Kidney (tissue), 14 donors: ENCODE measurements around the gene ATP11B. TPM values are rescaled to one million over a fixed set of nuclear protein-coding genes. Genes with fewer than 3 reads are reported as not detected.

Source experiments
- DNase-seq, 5 donors: peaks; one replicate each; pipeline ENCODE4 v3.0.0-alpha.2; 2013 to 2020
- FAIRE-seq: peaks from 2 replicates; lab custom pipeline; 2012; peaks lifted over from hg19 to GRCh38; lab: Jason Lieb, UNC
- H3K27ac ChIP-seq, 2 donors: one replicate each; pipeline ENCODE4 v1.7.0; 2013; ENCODE audit warnings: low read depth in 2 of 2, low read length in 2 of 2, inconsistent platforms in 1 of 2
- H3K27me3 ChIP-seq: one replicate; pipeline ENCODE4 v1.7.1; 2013; ENCODE audit warnings: low read length, inconsistent platforms; ENCODE audit not compliant: control insufficient read depth, insufficient read depth
- H3K36me3 ChIP-seq, 3 donors: one replicate each; pipeline versions ENCODE4 v1.7.0 to v1.7.1; 2013; ENCODE audit warnings: low read length in 3 of 3, control low read depth in 1 of 3, inconsistent platforms in 1 of 3; ENCODE audit not compliant: insufficient read depth in 3 of 3, control insufficient read depth in 2 of 3
- H3K4me1 ChIP-seq, 3 donors: one replicate each; pipeline versions ENCODE4 v1.7.0 to v1.7.1; 2013; ENCODE audit warnings: low read length in 3 of 3, inconsistent platforms in 1 of 3, low read depth in 1 of 3; ENCODE audit not compliant: control insufficient read depth in 2 of 3, insufficient read depth in 2 of 3
- H3K4me3 ChIP-seq, 3 donors: one replicate each; pipeline versions ENCODE4 v1.7.0 to v1.8.1; 2013; ENCODE audit warnings: low read length in 3 of 3, control low read depth in 1 of 3, inconsistent platforms in 1 of 3
- H3K9ac ChIP-seq, 3 donors: one replicate each; pipeline versions ENCODE4 v1.7.0 to v1.7.1; 2013; ENCODE audit warnings: low read length in 3 of 3, control low read depth in 1 of 3, inconsistent platforms in 1 of 3
- H3K9me3 ChIP-seq, 3 donors: one replicate each; pipeline versions ENCODE4 v1.7.0 to v1.7.1; 2013; ENCODE audit warnings: low read length in 3 of 3, control low read depth in 1 of 3, inconsistent platforms in 1 of 3; ENCODE audit not compliant: control insufficient read depth in 2 of 3, insufficient read depth in 1 of 3
- intact Hi-C: fragments of 100-400 bp; cut with DNase I; formaldehyde crosslinking; loops from one replicate; pipeline ENCODE4 v1.11.1; 2022
- polyA plus RNA-seq: library from polyadenylated mRNA; stranded (reverse); fragments of 350-450 nt; fragmentation: Illumina TruSeq; extraction: RNeasy Lipid Tissue Mini Kit (QIAGEN cat#74804); gene quantifications from one replicate; pipeline ENCODE4 v1.2.3, GENCODE V29; 2014; ENCODE audit warnings: low read depth, low replicate concordance; ENCODE audit not compliant: insufficient read depth
- total RNA-seq: library from RNA; stranded (reverse); fragmentation: NEBNext Ultra II Directional; extraction: Animal tissue kit (Norgen Biotek cat#: 25700); gene quantifications from one replicate; pipeline ENCODE4 v1.2.1, GENCODE V29; 2021
- TF ChIP-seq, protein P1 (sequence below): IDR thresholded peaks from 3 replicates; pipeline ENCODE4 v1.5.1; 2012; ENCODE audit warnings: mild to moderate bottlenecking, moderate library complexity, borderline replicate concordance; ENCODE audit not compliant: insufficient read depth; ENCODE audit errors: extremely low read depth
- donor health status: control.
- donor health status: control.
- donor health status: control.
- donor health status: control.
- donor health status: control.
- donor health status: DM: yes; HTN: yes; CAD: no.
- donor health status: Normal renal cell carcinoma (clear cell type).

The ATP11B gene
- total and polyA plus RNA-seq, 2 donors from 2014 or later, result 8.0 to 65.0 TPM

DNA sequence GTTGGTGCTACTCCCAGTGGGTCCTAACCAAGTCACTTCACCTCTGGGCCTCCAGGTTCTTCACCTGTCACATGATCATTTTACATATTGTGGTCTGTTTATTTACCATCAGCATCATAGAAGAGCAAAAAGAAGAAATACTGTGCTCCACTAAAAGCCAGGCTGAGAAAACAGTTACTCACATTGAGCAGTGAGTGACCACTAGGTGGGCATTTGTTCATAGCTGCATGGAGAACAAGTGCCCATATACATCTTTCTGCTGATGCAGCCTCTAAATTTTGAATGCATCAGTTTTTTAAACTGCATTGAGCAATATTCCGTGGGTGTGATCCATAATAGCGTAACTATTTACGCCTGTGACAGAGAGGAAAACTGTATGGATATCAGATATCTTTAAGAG lies 110.9 kb downstream of the ATP11B start:
- intact Hi-C loops, result no loop called here
- Histone ChIP-seq H3K4me3 (no peak overlapping the region), H3K4me1 (no peaks in the 10 kb centered on the region), H3K9ac (no peak overlapping the region), H3K27ac (no peak overlapping the region), H3K27me3 (no peaks in the 10 kb centered on the region), H3K9me3 (no peaks in the 10 kb centered on the region), H3K36me3 (peaks cover 0 to 11% (median 3%) of the 10 kb centered on the region in 3 donors)
- FAIRE-seq (no peak), DNase-seq (no peak)
- TF ChIP-seq, protein P1, sequence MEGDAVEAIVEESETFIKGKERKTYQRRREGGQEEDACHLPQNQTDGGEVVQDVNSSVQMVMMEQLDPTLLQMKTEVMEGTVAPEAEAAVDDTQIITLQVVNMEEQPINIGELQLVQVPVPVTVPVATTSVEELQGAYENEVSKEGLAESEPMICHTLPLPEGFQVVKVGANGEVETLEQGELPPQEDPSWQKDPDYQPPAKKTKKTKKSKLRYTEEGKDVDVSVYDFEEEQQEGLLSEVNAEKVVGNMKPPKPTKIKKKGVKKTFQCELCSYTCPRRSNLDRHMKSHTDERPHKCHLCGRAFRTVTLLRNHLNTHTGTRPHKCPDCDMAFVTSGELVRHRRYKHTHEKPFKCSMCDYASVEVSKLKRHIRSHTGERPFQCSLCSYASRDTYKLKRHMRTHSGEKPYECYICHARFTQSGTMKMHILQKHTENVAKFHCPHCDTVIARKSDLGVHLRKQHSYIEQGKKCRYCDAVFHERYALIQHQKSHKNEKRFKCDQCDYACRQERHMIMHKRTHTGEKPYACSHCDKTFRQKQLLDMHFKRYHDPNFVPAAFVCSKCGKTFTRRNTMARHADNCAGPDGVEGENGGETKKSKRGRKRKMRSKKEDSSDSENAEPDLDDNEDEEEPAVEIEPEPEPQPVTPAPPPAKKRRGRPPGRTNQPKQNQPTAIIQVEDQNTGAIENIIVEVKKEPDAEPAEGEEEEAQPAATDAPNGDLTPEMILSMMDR, result no peak

DNA sequence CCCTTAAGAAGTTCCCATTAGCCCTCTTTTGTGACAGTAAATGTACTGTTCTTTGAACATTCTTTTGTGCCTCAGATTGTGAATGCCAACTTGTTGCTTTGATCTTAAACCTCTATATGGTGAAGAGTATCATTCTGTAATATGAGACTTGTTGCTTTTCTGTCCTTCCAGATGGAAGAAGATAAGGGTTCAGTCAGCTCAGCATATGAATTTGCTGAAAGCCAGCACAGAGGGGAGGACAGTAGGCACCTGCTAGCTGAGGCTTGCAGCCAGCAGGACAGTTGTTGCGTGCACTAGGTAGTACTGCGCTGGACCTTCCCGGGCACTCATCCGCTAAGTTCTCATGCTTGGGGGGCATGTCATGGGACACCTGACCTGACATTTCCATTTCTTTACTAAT lies 112.3 kb downstream of the ATP11B start:
- no peak overlapping the region for H3K27ac ChIP-seq
- FAIRE-seq (no peak), DNase-seq (no peak)
- no peak overlapping the region for H3K9ac ChIP-seq
- H3K9me3 ChIP-seq, result no peaks in the 10 kb centered on the region
- intact Hi-C loops, result no loop called here
- H3K36me3 ChIP-seq, result peaks cover 0 to 11% (median 0%) of the 10 kb centered on the region in 3 donors
- no peak overlapping the region for H3K4me3 ChIP-seq
- TF ChIP-seq, protein P1, result no peak
- no peaks in the 10 kb centered on the region for H3K4me1 ChIP-seq
- H3K27me3 ChIP-seq, result no peaks in the 10 kb centered on the region

DNA sequence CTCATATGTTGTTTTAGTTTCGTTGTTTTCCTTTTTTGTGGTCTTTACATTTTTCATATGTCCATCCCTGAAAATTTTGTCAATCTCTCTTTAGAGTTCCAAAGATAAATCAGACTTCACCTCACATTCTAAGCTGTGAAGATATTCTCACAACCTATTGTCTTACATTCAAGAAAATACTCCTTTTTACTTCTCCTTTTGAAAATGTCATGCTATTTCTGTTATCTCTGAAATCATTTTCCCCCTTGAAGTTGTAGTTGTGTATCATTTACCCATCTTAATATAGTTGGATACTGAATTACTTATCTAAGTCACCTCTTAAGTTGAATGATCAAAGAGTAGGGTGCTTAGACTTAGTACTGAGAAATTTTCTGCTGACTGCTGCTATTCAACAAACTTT lies 112.7 kb downstream of the ATP11B start:
- no peaks in the 10 kb centered on the region for H3K27me3 ChIP-seq
- H3K9me3 ChIP-seq, result no peaks in the 10 kb centered on the region
- H3K9ac ChIP-seq, result no peak overlapping the region
- H3K4me3 ChIP-seq, result no peak overlapping the region
- FAIRE-seq, result no peak
- DNase-seq, result no peak
- H3K27ac ChIP-seq, result no peak overlapping the region
- H3K4me1 ChIP-seq, result no peaks in the 10 kb centered on the region
- peaks cover 0 to 11% (median 0%) of the 10 kb centered on the region in 3 donors for H3K36me3 ChIP-seq
- intact Hi-C loops, result no loop called here
- TF ChIP-seq, protein P1, result no peak

DNA sequence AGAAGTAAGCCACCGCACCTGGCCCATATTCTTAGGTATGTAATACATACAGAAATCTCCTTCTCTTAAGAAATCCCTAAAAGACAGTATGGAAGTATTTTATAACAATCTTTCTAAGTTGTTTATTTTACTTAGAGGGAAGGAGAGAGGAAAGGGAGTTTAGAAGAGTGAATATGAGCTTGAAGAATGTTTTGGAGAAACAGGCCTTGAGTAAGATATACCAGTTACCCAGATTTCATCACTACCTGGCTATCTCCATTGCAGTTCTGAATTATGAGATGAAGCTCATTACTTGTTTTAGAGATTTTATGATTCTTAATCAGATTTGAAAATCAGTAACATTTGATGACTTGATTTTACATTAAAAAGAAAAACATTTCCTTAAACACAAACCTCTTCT lies 115.2 kb downstream of the ATP11B start:
- Histone ChIP-seq H3K36me3 (peaks cover 0 to 7% (median 0%) of the 10 kb centered on the region in 3 donors), H3K4me3 (no peak overlapping the region), H3K9ac (no peak overlapping the region), H3K4me1 (no peaks in the 10 kb centered on the region), H3K27ac (no peak overlapping the region), H3K27me3 (no peaks in the 10 kb centered on the region), H3K9me3 (no peaks in the 10 kb centered on the region)
- no peak for FAIRE-seq
- TF ChIP-seq, protein P1, result no peak
- no peak for DNase-seq
- intact Hi-C loops, result no loop called here
